IMR-90 (cell line): ENCODE results near the gene COLEC11. TPM values are rescaled to one million over a fixed set of nuclear protein-coding genes. Genes with fewer than 3 reads are reported as not detected.

Experiments used
- ATAC-seq: fragments of 200-7000 bp; cut with Tn5 transposase; 2 replicates; pipeline ENCODE4 v1.9.1; 2020; ENCODE audit warnings: low read depth, mild to moderate bottlenecking, moderate library complexity
- BruUV-seq: library from RNA; stranded (reverse); fragments of 400-500 nt; replicated peaks from 2 replicates; lab custom pipeline; 2021; lab: Mats Ljungman, UMichigan
- CTCF ChIA-PET: fragments of 300-600 bp; formaldehyde crosslinking; extraction: SDS; loops from one replicate; lab custom pipeline; 2021; ENCODE audit warnings: antibody characterized with exemption; lab: Yijun Ruan, JAX
- POLR2A ChIA-PET: fragments of 300-600 bp; sonication (Branson Sonifier 250); formaldehyde crosslinking; loops from one replicate; lab custom pipeline; 2022; ENCODE audit warnings: antibody characterized with exemption; ENCODE audit not compliant: unreplicated experiment; lab: Charles Lee
- DNase-seq: peaks from one replicate; pipeline ENCODE4 v3.0.0; 2013
- H2AFZ ChIP-seq: replicated peaks from 2 replicates; pipeline ENCODE3; 2013; ENCODE audit warnings: low read length, mild to moderate bottlenecking; ENCODE audit not compliant: poor library complexity
- H2AK5ac ChIP-seq: 2 replicates; pipeline ENCODE4 v1.6.1; 2013; ENCODE audit warnings: low read depth, low read length, inconsistent platforms
- H2AK9ac ChIP-seq: replicated peaks from 2 replicates; pipeline ENCODE3; 2013; ENCODE audit warnings: mild to moderate bottlenecking, low read depth, low read length, moderate library complexity; ENCODE audit not compliant: poor library complexity
- H2BK120ac ChIP-seq: 2 replicates; pipeline ENCODE4 v1.6.1; 2013; ENCODE audit warnings: low read depth, low read length, inconsistent platforms
- H2BK15ac ChIP-seq: 3 replicates; pipeline ENCODE4 v1.6.1; 2013; ENCODE audit warnings: low read depth, low read length, inconsistent platforms
- H2BK20ac ChIP-seq: 2 replicates; pipeline ENCODE4 v1.6.1; 2013; ENCODE audit warnings: low read depth, mild to moderate bottlenecking, inconsistent platforms, low read length, moderate library complexity
- H2BK5ac ChIP-seq: 2 replicates; pipeline ENCODE4 v1.6.1; 2013; ENCODE audit warnings: mild to moderate bottlenecking, low read depth, low read length, inconsistent platforms; ENCODE audit not compliant: poor library complexity, severe bottlenecking
- H3K14ac ChIP-seq: replicated peaks from 2 replicates; pipeline ENCODE4 v1.6.1; 2013; ENCODE audit warnings: low read depth, low read length, inconsistent platforms
- H3K18ac ChIP-seq: 2 replicates; pipeline ENCODE4 v1.6.1; 2013; ENCODE audit warnings: low read depth, low read length, control low read depth
- H3K23ac ChIP-seq: 2 replicates; pipeline ENCODE4 v1.6.1; 2013; ENCODE audit warnings: low read depth, low read length, inconsistent platforms
- H3K27ac ChIP-seq: 2 replicates; pipeline ENCODE4 v1.5.1; 2013; ENCODE audit warnings: mild to moderate bottlenecking, control low read depth, low read length; ENCODE audit not compliant: insufficient read depth
- H3K27me3 ChIP-seq: 2 replicates; pipeline ENCODE4 v1.6.1; 2013; ENCODE audit warnings: low read length; ENCODE audit not compliant: control insufficient read depth, insufficient read depth
- H3K36me3 ChIP-seq: 2 replicates; pipeline ENCODE4 v1.6.1; 2013; ENCODE audit warnings: low read length, mixed read lengths; ENCODE audit not compliant: control insufficient read depth, insufficient read depth
- H3K4ac ChIP-seq: 2 replicates; pipeline ENCODE4 v1.6.1; 2013; ENCODE audit warnings: low read depth, low read length, inconsistent platforms
- H3K4me1 ChIP-seq: 2 replicates; pipeline ENCODE4 v1.6.1; 2013; ENCODE audit warnings: low read length, mixed read lengths; ENCODE audit not compliant: control insufficient read depth, insufficient read depth
- H3K4me2 ChIP-seq: 2 replicates; pipeline ENCODE4 v1.6.1; 2013; ENCODE audit warnings: low read depth, mild to moderate bottlenecking, control low read depth, low read length, moderate library complexity
- H3K4me3 ChIP-seq: 2 replicates; pipeline ENCODE4 v1.5.1; 2013; ENCODE audit warnings: low read depth, mild to moderate bottlenecking, control low read depth, low read length, moderate library complexity; ENCODE audit not compliant: insufficient read depth
- H3K56ac ChIP-seq: 2 replicates; pipeline ENCODE4 v1.6.1; 2013; ENCODE audit warnings: low read length, inconsistent platforms; ENCODE audit not compliant: insufficient read depth; ENCODE audit errors: extremely low read depth
- H3K79me1 ChIP-seq, 2 experiments: 2 replicates each; pipeline ENCODE4 v1.6.1; 2013; ENCODE audit warnings: low read length in 2 of 2, inconsistent platforms in 1 of 2, low read depth in 1 of 2
- H3K9ac ChIP-seq: 2 replicates; pipeline ENCODE4 v1.6.1; 2013; ENCODE audit warnings: low read depth, low read length, control low read depth
- H3K9me1 ChIP-seq: 2 replicates; pipeline ENCODE4 v1.6.1; 2013; ENCODE audit warnings: low read length, inconsistent platforms; ENCODE audit not compliant: insufficient read depth
- H3K9me3 ChIP-seq: 2 replicates; pipeline ENCODE4 v1.6.1; 2013; ENCODE audit warnings: low read length; ENCODE audit not compliant: control insufficient read depth, insufficient read depth
- H4K20me1 ChIP-seq: 2 replicates; pipeline ENCODE4 v1.6.1; 2013; ENCODE audit warnings: low read length, inconsistent platforms; ENCODE audit not compliant: insufficient read depth
- H4K5ac ChIP-seq: 2 replicates; pipeline ENCODE4 v1.6.1; 2013; ENCODE audit warnings: mild to moderate bottlenecking, low read depth, low read length, control low read depth
- H4K8ac ChIP-seq, 2 experiments: 2 replicates each; pipeline ENCODE4 v1.6.1; 2013; ENCODE audit warnings: low read depth in 2 of 2, low read length in 2 of 2, control low read depth in 1 of 2, inconsistent platforms in 1 of 2
- H4K91ac ChIP-seq: 2 replicates; pipeline ENCODE4 v1.6.1; 2013; ENCODE audit warnings: low read depth, low read length, inconsistent platforms; ENCODE audit not compliant: insufficient read depth
- WGBS, 2 experiments: methylation state at CpG; one replicate each; pipeline versions ENCODE4 v1.1.5 to v1.1.7; 2013; ENCODE audit warnings: missing lambda C conversion rate in 2 of 2; ENCODE audit not compliant: insufficient read length in 1 of 2; ENCODE audit errors: extremely low coverage in 2 of 2; 5-methylcytosine and 5-hydroxymethylcytosine counted together
- dilution Hi-C: fragments of 300-500 bp; cut with HindIII; formaldehyde crosslinking; loops from one replicate; pipeline ENCODE4 v1.14.3; 2018; ENCODE audit warnings: low sequenced_read_pairs; ENCODE audit not compliant: unreplicated experiment
- in situ Hi-C: fragments of 300-500 bp; cut with MboI; formaldehyde crosslinking; loops from 3 replicates; pipeline ENCODE4 v1.14.3; 2019; ENCODE audit warnings: low sequenced_read_pairs, inconsistent platforms, mixed read lengths
- intact Hi-C: fragments of 100-400 bp; cut with micrococcal nuclease; formaldehyde crosslinking; loops from 2 replicates; pipeline ENCODE4 v1.10.0; 2022
- polyA plus RNA-seq, 3 experiments: library from polyadenylated mRNA; depleted of rRNA; stranded (reverse); fragments of >200 nt; gene quantifications; 2 replicates each; pipeline ENCODE4 v1.2.3, GENCODE V29; 2012; ENCODE audit warnings: low replicate concordance in 1 of 3
- total RNA-seq: library from RNA; depleted of rRNA; stranded (reverse); fragments of >200 nt; gene quantifications from 2 replicates; pipeline ENCODE4 v1.2.3, GENCODE V29; 2012
- TF ChIP-seq, protein P1 (sequence below): fragments of 150-350 bp; IDR thresholded peaks from 2 replicates; pipeline ENCODE4 v1.6.1; 2017; ENCODE audit warnings: mild to moderate bottlenecking, antibody characterized with exemption, low read length, low read depth

Gene COLEC11
- total and polyA plus RNA-seq, 2 of the 4 experiments (the other 2 are of a cell fraction): under 0.01 to 0.24 TPM

DNA sequence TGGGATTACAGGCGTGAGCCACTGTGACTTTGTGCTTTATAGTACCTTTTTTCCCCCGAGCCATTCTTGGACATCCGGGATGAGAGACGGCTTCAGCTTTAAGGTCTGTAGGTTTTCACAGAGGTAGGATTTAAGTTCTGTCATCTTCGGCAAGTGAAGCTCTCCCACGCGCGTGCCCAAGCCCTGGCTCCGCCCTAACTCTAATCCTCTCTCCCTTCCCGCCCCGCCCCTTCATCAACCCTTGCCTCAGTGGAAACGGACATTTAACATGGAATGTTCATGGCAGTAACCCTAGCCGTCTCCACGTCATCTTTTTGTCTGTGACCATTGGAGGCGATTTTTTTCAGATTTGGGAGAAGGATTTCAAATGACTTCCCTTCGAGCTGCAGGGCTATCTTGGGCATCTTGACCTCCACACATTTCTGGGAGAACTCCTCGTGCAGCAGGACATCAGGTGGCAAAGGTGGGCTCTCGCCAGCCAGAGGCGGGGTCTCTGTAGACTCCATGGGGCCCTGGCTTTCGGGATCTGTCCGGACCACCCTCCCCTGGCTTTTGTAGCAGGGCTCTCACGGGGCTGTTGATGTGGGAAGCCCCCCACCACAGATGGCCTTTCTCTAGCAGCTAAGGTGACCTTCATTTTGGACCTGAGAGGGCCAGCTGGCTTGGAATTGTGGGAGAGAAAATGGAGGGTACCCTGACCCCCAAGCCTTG lies 6.8 kb downstream of the COLEC11 start:
- ChIA-PET CTCF (interaction anchor here (0.6 to 0.9 kb wide), 3 partner anchors 22 to 140 kb away, joined by 3 to 4 read pairs (median 3); no protein-coding TSS in a partner anchor), POLR2A (no interaction called here)
- Histone ChIP-seq H2BK120ac (no peak overlapping the region), H3K9me3 (no peaks in the 10 kb centered on the region), H3K4me1 (peaks cover 3% of the 10 kb centered on the region; the same call in 1 of the 2 replicates), H3K27me3 (peaks cover 2% of the 10 kb centered on the region; the same call in 1 of the 2 replicates), H2BK20ac (no peak overlapping the region), H3K79me1 (no peaks in the 10 kb centered on the region), H3K56ac (no peak overlapping the region), H4K8ac (no peak overlapping the region), H4K91ac (no peak overlapping the region), H3K18ac (no peak overlapping the region), H2AK9ac (no peak overlapping the region), H4K20me1 (no peaks in the 10 kb centered on the region), H2AFZ (no peak overlapping the region), H3K4me2 (no peak overlapping the region), H2BK5ac (no peak overlapping the region), H4K5ac (no peak overlapping the region), H3K23ac (no peak overlapping the region), H3K4me3 (no peak overlapping the region), H3K27ac (no peak overlapping the region), H3K9me1 (no peaks in the 10 kb centered on the region), H3K4ac (no peak overlapping the region), H3K9ac (no peak overlapping the region), H2BK15ac (no peak overlapping the region), H3K14ac (no peak overlapping the region), H3K36me3 (no peaks in the 10 kb centered on the region), H2AK5ac (no peak overlapping the region)
- ATAC-seq (no peak), DNase-seq (no peak)
- WGBS, 2 experiments: 70% methylated on average over 2 of the region's 22 CpGs; no CpG with 5 or more reads in 1 of the 2 experiments
- intact Hi-C loops (no loop called here), in situ Hi-C loops (no loop called here), dilution Hi-C loops (no loop called here)
- BruUV-seq: no TSS peak
- TF ChIP-seq, protein P1, sequence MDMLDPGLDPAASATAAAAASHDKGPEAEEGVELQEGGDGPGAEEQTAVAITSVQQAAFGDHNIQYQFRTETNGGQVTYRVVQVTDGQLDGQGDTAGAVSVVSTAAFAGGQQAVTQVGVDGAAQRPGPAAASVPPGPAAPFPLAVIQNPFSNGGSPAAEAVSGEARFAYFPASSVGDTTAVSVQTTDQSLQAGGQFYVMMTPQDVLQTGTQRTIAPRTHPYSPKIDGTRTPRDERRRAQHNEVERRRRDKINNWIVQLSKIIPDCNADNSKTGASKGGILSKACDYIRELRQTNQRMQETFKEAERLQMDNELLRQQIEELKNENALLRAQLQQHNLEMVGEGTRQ: no peak
